K562 (cell line): Measurements from ENCODE around the gene MED16. TPM values are rescaled to one million over a fixed set of nuclear protein-coding genes. Genes with fewer than 3 reads are reported as not detected.

Experiments
- ARID4B ChIP-seq: sonication (generic); formaldehyde crosslinking; IDR thresholded peaks from 2 replicates; pipeline ENCODE4 v1.8.0; 2022; ENCODE audit warnings: mild to moderate bottlenecking, missing genetic modification reagents
- PKNOX1 ChIP-seq: fragments of 450-650 bp; IDR thresholded peaks from 2 replicates; pipeline ENCODE4 v1.6.1; 2016
- SP1 ChIP-seq: sonication (generic); formaldehyde crosslinking; IDR thresholded peaks from 2 replicates; pipeline ENCODE4 v1.8.1; 2022; ENCODE audit warnings: mild to moderate bottlenecking, missing genetic modification reagents
- ZNF740 ChIP-seq, 3 experiments: fragments of 200-800 bp in 1 of 3; sonication (Bioruptor generic) in 1 of 3; sonication (generic) in 1 of 3; formaldehyde crosslinking in 1 of 3; IDR thresholded peaks; 2 replicates each; pipeline versions ENCODE4 v1.6.1 to v1.8.0; 2016 to 2022; ENCODE audit warnings: mild to moderate bottlenecking in 2 of 3, missing compliant biosample characterization in 2 of 3, missing genetic modification characterization in 2 of 3, missing genetic modification reagents in 1 of 3
- polyA plus RNA-seq, 8 experiments: library from polyadenylated mRNA; depleted of rRNA in 4 of 8; stranded (reverse) in 5 of 8; unstranded in 3 of 8; fragments of >200 nt; fragmentation: Nextera tagmentation in 2 of 8; fragmentation: Illumina TruSeq in 1 of 8; extraction: Ambion mirVana in 2 of 8; extraction: Trizol in 1 of 8; gene quantifications; 2 replicates each; pipeline versions ENCODE4 v1.2.1 to v1.2.3, GENCODE V29; 2011 to 2014; ENCODE audit warnings: inconsistent platforms in 1 of 8, missing spikeins in 1 of 8
- total RNA-seq, 7 experiments: library from RNA; depleted of rRNA in 6 of 7; stranded (reverse); fragments of >200 nt in 6 of 7; fragmentation: Illumina TruSeq in 2 of 7; extraction: Trizol in 2 of 7; gene quantifications; 2 replicates each; pipeline versions ENCODE4 v1.2.1 to v1.2.3, GENCODE V29; 2011 to 2021; ENCODE audit warnings: low replicate concordance in 1 of 7

MED16 gene
- total and polyA plus RNA-seq, 9 of the 15 experiments (the other 6 are each of a cell fraction or from before 2014, with no cell fraction given) = 0.89 to 59.9 (median 8.6) TPM

- peak; percentile 100 for TF ChIP-seq ZNF740 (CRISPR knock-in tag; IDR thresholded peaks at IDR 0.05)
- TF ChIP-seq ZNF740 (tag; IDR thresholded peaks at IDR 0.05) = peak in 1 of 2 experiments; percentile 96; a peak in 2 of 4 replicates
- peak; percentile 57 for TF ChIP-seq PKNOX1
- TF ChIP-seq ARID4B (CRISPR knock-in tag) = no peak
- peak; percentile 84 for TF ChIP-seq SP1
Measured at GRCh38 chr19:888581-889385, 4.2 kb downstream of the MED16 start (continued).
